ENCODE measurements around the gene RCAN1.
"Not testable (repeated sequence)": the region's sequence is repeated elsewhere in the genome, so short reads cannot be mapped to it uniquely, and the experiment has no call there.

The RCAN1 gene

GRCh38 chr21:34621434-34622350 is 6.8 kb upstream of the RCAN1 start:
- no peak for DNase-seq

GRCh38 chr21:34619841-34620665 is 5.1 kb upstream of the RCAN1 start:
- DNase-seq, result no peak

- DNase-seq, result no peak
These were observed 4.0 kb upstream of the RCAN1 start for GRCh38 chr21:34618941-34619340.

- no peak for DNase-seq
These were observed 2.9 kb upstream of the RCAN1 start for GRCh38 chr21:34617753-34618339.

- DNase-seq, result no peak
These were observed 538 bp upstream of the RCAN1 start for GRCh38 chr21:34615487-34615814.

GRCh38 chr21:34613679-34614627 is 960 bp downstream of the RCAN1 start:
- DNase-seq, result no peak

- DNase-seq, result no peak
These were observed 2.4 kb downstream of the RCAN1 start for GRCh38 chr21:34612557-34612956.

GRCh38 chr21:34612056-34612455 is 2.9 kb downstream of the RCAN1 start:
- DNase-seq, result no peak

- no peak for DNase-seq
These were observed 3.4 kb downstream of the RCAN1 start for GRCh38 chr21:34611528-34611927.

GRCh38 chr21:34609933-34610549 is 4.9 kb downstream of the RCAN1 start:
- DNase-seq, result no peak

- DNase-seq, result no peak
These were observed 5.5 kb downstream of the RCAN1 start for GRCh38 chr21:34609244-34609932.

- not testable (repeated sequence) for DNase-seq
These were observed 7.5 kb downstream of the RCAN1 start for GRCh38 chr21:34607376-34607775.

GRCh38 chr21:34606621-34607020 is 8.3 kb downstream of the RCAN1 start:
- no peak for DNase-seq

- no peak for DNase-seq
These were observed 8.9 kb downstream of the RCAN1 start for GRCh38 chr21:34606051-34606450.

- not testable (repeated sequence) for DNase-seq
These were observed 10.0 kb downstream of the RCAN1 start for GRCh38 chr21:34604956-34605355.

- no peak for DNase-seq
These were observed 10.4 kb downstream of the RCAN1 start for GRCh38 chr21:34604556-34604955.

- DNase-seq, result no peak
These were observed 11.2 kb downstream of the RCAN1 start for GRCh38 chr21:34603710-34604057.

GRCh38 chr21:34603002-34603709 is 11.8 kb downstream of the RCAN1 start:
- peak; percentile 76 for DNase-seq

- no peak for DNase-seq
These were observed 12.9 kb downstream of the RCAN1 start for GRCh38 chr21:34602061-34602460.

GRCh38 chr21:34599534-34600101 is 15.3 kb downstream of the RCAN1 start:
- DNase-seq, result no peak
